Activated naive CD4-positive, alpha-beta T cell (primary cell): ENCODE measurements around the gene SMYD3.
"Not testable (repeated sequence)": the region's sequence is repeated elsewhere in the genome, so short reads cannot be mapped to it uniquely, and the experiment has no call there.

Source experiments
- DNase-seq, 4 experiments: peaks; one replicate each; lab custom pipeline; 2025; lab: John Stamatoyannopoulos, UW

Gene SMYD3

GRCh38 chr1:245835386-245835785 is 671.7 kb downstream of the SMYD3 start:
- DNase-seq = no peak

GRCh38 chr1:245834002-245834401 is 673.1 kb downstream of the SMYD3 start:
- no peak for DNase-seq

GRCh38 chr1:245832771-245833527 is 674.1 kb downstream of the SMYD3 start:
- no peak for DNase-seq

DNA sequence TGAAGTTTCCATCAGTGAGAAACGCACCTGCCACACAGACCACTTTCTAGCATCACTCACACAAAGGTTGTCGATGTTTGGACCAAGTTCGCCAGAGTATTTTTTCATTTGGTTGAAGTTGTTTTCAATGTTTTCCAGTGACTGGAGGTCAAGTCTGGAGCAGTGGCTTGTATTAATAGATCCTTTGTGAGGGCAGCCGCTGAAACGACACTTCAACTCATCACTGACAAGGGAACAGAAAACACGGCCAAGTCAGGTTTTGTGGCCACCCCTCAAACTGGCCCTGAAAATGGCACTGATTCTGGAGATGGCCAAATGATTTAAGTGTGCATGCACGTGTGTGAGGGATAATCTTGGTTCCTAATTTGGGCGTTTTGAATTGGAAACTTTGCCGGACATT is 675.6 kb downstream of the SMYD3 start:
- DNase-seq = no peak

GRCh38 chr1:245829826-245830225 is 677.3 kb downstream of the SMYD3 start:
- DNase-seq = no peak

DNA sequence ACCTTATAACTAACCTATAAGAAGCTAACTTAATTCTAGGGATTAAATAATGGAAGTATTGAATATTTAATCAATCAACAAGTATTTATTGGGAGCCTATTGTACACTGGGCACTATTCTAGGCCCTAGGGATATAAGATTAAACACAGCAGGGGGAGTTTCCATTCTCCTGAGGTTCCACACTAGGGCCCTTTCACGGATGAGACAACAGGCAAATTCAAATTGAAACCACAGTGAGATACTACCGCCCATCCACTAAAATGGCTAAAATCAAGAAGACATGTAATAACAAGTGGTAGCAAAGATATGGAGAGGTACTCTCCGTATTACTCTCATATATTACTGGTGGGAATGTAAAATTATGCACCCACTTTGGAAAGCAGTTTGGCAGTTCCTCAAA is 677.9 kb downstream of the SMYD3 start:
- no peak for DNase-seq

DNA sequence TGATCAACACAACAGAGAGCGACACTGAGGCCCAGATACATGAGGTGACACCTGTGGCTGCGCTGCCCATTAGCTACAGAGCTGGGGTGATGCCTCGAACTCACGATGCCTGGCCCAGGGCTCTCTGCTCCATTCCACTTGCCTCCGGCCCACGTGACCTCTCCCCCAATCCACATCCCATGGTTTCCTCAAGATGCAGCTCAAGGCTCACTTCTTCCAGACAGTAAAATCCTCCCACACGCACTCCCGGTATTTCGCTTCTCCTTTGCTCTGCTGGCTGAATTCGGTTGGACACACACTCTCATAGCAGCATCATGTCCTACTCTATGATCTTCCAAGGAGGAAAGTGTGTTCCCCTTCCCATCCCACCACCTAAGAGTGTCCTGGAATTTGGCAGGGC is 679.8 kb downstream of the SMYD3 start:
- no peak for DNase-seq

DNA sequence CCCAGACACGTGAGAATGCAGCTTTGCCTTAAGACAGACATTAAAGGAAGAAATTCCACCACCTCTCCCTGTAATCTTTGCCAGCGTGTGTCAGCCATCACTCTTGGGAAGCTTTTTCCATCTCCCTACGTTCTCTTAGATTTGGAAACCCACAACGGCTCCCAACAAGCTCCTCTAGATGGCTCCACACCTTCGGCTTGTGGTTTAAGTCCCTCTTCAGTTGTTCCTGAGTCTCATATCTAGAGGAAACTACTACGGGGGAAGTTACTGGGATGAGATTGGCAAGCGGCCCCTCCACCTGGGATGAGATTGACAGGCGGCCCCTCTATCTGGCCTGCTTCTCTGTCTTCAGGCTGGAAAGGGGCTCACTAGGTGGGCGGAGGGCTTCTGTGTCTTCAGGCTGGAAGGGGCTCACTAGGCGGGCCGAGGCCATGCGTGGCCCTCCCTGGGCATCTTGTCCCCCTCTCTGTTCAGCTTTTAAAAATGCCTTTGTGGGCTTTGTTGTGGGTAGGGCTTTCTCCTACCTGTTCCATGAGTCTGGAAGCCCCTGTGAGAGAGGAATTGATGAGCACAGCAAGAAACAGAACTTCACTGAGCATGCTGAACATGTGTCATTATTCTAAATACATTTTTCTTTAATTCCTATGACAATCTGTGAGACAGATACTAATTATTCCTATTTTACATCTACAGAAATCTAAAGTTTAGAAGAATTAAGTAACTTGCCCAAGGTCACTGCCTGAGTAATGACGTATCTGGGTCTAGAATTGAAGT is 681.8 kb downstream of the SMYD3 start:
- DNase-seq = no peak

GRCh38 chr1:245823408-245824147 is 683.5 kb downstream of the SMYD3 start:
- no peak for DNase-seq

GRCh38 chr1:245822996-245823395 is 684.1 kb downstream of the SMYD3 start:
- no peak for DNase-seq

GRCh38 chr1:245818363-245818762 is 688.7 kb downstream of the SMYD3 start:
- DNase-seq = not testable (repeated sequence)

DNA sequence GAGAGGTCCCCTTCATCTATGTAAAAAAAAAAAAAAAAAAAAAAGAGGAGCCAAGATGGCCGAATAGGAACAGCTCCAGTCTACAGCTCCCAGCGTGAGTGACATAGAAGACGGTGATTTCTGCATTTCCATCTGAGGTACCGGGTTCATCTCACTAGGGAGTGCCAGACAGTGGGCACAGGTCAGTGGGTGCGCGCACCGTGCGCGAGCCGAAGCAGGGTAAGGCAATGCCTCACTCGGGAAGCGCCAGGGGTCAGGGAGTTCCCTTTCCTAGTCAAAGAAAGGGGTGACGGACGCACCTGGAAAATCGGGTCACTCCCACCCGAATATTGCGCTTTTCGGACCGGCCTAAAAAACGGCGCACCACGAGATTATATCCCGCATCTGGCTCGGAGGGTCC is 690.6 kb downstream of the SMYD3 start:
- DNase-seq = not testable (repeated sequence)

GRCh38 chr1:245814651-245815050 is 692.4 kb downstream of the SMYD3 start:
- no peak for DNase-seq

- no peak for DNase-seq
Measured at GRCh38 chr1:245812278-245812677, 694.8 kb downstream of the SMYD3 start.

- no peak for DNase-seq
Measured at GRCh38 chr1:245810789-245811337, 696.2 kb downstream of the SMYD3 start.

DNA sequence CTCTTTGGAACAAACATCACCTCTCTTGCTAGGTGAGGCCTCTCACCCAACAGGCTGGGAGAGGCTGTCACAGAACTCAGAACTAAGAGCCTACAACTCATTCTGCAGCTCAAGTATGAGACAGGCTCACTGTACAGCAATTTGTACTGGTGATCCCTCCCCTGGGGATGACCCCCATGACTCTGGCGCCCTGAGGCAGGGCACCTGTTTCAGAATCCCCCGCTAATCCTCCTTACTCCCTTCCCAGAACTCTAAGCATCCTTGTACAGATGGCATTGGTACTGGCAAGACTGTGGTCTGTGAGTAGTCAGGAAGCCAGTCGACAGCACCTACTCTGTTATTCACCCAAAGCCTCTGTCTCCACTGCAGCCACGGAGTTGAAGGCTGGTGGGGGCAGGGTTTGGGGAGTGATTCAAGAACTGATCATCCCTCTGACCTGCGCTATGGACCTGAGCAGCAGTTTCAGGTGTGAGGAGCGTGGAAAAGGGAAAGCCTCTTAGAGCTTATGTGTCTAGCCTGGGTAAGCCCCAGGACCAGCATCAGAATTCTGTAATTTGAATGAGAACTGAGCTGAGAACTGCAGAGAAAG is 696.8 kb downstream of the SMYD3 start:
- DNase-seq = no peak

DNA sequence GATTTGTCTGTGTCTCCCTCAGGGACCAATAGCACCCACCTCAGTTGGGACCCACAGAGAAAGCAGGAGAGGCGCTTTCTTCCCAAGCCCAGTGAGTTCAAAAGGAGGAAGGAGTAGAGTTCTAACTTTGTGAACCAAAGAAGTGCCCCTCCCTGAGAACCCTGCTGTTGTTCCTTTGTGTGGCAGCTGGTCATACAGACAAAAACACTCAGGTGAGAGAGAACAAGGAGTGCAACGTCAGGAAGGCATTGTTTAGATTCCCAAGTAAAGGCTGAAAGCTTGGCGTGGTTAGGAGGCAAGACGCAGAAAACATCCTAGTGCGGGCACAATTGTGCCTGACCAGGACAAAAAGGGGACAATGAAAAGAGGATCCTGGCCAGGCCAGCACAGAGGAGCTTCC is 697.7 kb downstream of the SMYD3 start:
- DNase-seq = no peak

DNA sequence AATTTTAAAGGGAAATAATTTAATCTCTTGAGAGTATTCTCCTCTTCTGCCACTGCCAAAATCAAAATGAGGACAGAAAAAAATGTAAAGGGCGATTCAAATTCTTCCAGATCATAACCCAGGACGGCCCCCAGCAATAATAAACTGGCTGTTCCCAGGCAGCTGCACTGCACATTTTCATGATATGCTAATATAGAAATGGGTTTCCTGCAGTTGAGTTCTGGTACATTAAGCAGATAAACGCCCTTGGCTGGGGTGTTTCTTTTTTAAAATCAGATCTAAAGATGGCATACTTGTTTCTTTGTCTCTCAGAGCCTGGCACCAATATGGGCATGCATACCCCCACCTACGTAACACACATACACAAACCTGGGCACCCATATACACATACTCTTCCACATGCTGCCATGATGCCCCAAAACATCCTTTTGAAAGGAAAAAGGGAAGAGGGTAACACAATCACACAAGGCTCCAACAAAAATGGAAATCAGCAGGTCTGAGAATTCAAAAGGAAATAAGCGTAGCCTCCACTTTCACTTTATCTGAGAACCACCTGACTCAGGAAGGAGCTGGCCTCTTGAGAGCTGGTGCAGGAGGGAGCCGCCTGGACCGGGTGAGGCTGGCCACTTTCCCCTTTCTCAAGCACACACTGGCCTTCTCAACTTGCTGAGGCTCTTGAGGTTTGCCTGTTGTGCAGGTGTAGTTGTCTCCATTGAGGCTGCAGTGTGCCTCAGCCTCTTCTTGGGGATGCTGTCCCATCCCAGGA is 698.9 kb downstream of the SMYD3 start:
- DNase-seq = no peak

GRCh38 chr1:245807306-245807705 is 699.8 kb downstream of the SMYD3 start:
- DNase-seq = no peak

DNA sequence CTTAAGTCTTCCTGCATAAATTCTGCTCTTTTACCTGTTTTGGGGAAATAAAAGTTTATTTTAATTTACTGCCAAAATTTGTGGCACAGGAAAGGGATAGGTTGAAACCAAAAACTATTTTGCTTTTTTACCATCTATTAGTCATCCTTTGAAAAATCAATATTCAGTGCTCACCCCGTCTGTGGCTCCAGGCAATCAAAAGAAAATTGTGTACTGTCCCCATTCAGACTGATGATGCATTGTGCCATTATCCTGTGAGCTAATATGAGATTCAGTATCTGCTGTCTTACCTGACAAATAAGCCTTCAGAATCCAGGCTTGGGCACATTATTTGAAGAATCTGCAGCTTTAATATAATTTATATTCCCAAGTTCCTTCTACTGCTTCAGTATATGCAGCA is 701.5 kb downstream of the SMYD3 start:
- DNase-seq = no peak

GRCh38 chr1:245804696-245805095 is 702.4 kb downstream of the SMYD3 start:
- no peak for DNase-seq
